Lower lobe of right lung (tissue), 2 donors: ENCODE data around the gene RAD52. TPM values are rescaled to one million over a fixed set of nuclear protein-coding genes. Genes with fewer than 3 reads are reported as not detected.
A peak's percentile ranks its signal among the peaks of the same experiment; 100 is the strongest.

ENCODE experiments used
- ATAC-seq, 2 donors: fragments of 200-7000 bp; cut with Tn5 transposase; one replicate each; pipeline ENCODE4 v1.9.1; 2020 to 2022; ENCODE audit warnings: mild to moderate bottlenecking in 2 of 2, moderate library complexity in 2 of 2
- DNase-seq: peaks from one replicate; pipeline ENCODE4 v3.0.0-alpha.2; 2020
- H3K27ac ChIP-seq: fragments of 200-600 bp; one replicate; pipeline ENCODE4 v1.8.0; 2022
- H3K27me3 ChIP-seq: fragments of 200-600 bp; one replicate; pipeline ENCODE4 v1.8.0; 2022; ENCODE audit warnings: low read depth
- H3K36me3 ChIP-seq: fragments of 200-600 bp; one replicate; pipeline ENCODE4 v1.8.0; 2022; ENCODE audit warnings: mild to moderate bottlenecking
- H3K4me1 ChIP-seq: fragments of 200-600 bp; one replicate; pipeline ENCODE4 v1.8.0; 2022
- H3K4me3 ChIP-seq: fragments of 200-600 bp; one replicate; pipeline ENCODE4 v1.8.0; 2022; ENCODE audit warnings: mild to moderate bottlenecking
- H3K9me3 ChIP-seq: fragments of 200-600 bp; one replicate; pipeline ENCODE4 v1.8.0; 2022
- CTCF ChIP-seq: fragments of 200-600 bp; IDR thresholded peaks from one replicate; pipeline ENCODE4 v1.8.0; 2022; ENCODE audit warnings: antibody characterized with exemption, mild to moderate bottlenecking
- intact Hi-C: fragments of 100-400 bp; cut with DNase I; formaldehyde crosslinking; loops from one replicate; pipeline ENCODE4 v1.11.0; 2022
- total RNA-seq: library from RNA; stranded (reverse); fragmentation: NEBNext Ultra II Directional; extraction: Animal tissue kit (Norgen Biotek cat#: 25700); gene quantifications from one replicate; pipeline ENCODE4 v1.2.1, GENCODE V29; 2021
- donor health status: DM: no; HTN: yes; CAD: no; lungs with severe emphysema.

The RAD52 gene
- total RNA-seq, 1 donor from 2014 or later = 12.2 TPM

DNA sequence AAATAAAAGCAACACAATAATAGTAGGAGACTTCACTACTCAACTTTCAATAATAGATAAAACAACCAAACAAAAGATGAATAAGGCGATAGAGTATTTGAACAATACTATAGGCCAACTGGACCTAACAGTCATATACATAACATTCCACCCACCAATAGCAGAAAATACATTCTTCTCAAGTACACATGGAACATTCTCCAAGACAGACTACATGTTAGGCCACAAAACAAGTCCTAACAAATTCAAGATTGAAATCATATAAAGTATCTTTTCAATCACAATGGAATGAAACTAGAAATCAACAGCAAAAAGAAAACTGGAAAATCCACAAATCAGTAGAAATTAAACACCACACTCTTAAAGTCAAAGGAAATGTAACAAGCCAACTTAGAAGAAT is 28.8 kb downstream of the RAD52 start:
- peaks cover 76% of the 10 kb centered on the region for H3K36me3 ChIP-seq
- no peaks in the 10 kb centered on the region for H3K27me3 ChIP-seq
- ATAC-seq (no peak), DNase-seq (no peak)
- TF ChIP-seq CTCF = no peak
- no peaks in the 10 kb centered on the region for H3K9me3 ChIP-seq
- H3K27ac ChIP-seq = no peak overlapping the region
- H3K4me3 ChIP-seq = no peak overlapping the region
- H3K4me1 ChIP-seq = no peaks in the 10 kb centered on the region
- intact Hi-C loops = no loop called here

DNA sequence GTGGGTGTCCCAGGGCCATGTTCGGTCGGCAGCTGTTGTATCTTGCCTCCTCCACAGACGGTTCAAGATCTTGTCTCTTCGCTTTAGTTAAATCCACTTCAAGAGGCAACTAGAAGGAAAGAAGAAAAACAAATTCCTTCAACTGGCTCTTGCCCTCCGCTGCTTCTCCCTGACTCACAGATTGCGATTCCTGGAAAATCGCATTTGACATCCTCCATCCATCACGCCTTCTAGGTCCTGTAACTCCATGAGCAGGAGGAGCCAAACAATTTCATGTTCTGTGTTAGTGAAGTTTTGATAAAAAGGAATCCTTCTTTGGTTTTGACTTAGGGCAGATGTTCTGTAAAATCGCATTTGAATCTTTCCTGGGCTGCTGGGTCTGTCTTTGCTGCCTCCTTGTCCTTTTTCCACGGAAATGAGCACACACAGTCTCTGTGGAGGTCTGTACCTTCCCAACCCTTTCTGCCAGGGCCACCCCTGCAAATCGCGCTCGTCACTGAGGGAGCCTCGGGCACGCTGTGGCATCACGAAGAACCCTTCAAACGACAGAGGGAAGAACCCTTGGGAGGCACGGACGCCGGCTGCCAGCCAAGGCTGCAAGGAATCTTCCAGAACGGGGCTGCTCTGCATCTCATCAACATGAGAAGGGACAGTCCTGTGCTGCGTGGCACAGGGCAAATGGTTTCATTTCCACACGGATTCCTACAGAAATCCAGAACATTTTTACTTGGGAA is 32.6 kb downstream of the RAD52 start:
- peaks cover 17% of the 10 kb centered on the region for H3K4me1 ChIP-seq
- TF ChIP-seq CTCF = no peak
- no peak overlapping the region for H3K27ac ChIP-seq
- H3K36me3 ChIP-seq = peaks cover 79% of the 10 kb centered on the region
- H3K27me3 ChIP-seq = no peaks in the 10 kb centered on the region
- H3K4me3 ChIP-seq = no peak overlapping the region
- no peaks in the 10 kb centered on the region for H3K9me3 ChIP-seq
- intact Hi-C loops = no loop called here
- ATAC-seq (no peak), DNase-seq (no peak)

DNA sequence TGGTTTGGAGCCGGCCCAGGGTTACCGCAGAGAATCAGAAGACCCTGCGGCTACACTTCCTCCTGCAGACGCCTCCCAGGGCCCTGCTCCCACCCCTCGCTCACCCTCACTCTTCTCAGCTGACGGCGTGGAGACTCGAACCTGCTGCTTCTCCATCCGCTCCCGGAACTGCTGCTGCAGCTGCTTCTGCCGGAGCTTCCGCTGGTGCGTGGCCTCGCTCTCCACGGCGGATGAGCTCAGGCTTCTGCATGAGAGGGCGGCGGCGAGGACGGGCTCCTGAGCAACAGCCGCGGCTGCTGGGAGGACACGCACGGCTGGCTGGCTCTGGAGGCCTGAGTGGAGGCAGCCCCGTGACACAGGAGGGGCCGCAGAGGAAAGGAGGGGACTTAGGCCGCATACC is 33.3 kb downstream of the RAD52 start:
- Histone ChIP-seq H3K9me3 (no peaks in the 10 kb centered on the region), H3K4me1 (peaks cover 23% of the 10 kb centered on the region), H3K27me3 (no peaks in the 10 kb centered on the region), H3K27ac (no peak overlapping the region), H3K4me3 (no peak overlapping the region), H3K36me3 (peaks cover 85% of the 10 kb centered on the region)
- intact Hi-C loops = no loop called here
- TF ChIP-seq CTCF = no peak
- DNase-seq = peak; percentile 49
- peak in 1 of 2 donors; percentile 42 for ATAC-seq

DNA sequence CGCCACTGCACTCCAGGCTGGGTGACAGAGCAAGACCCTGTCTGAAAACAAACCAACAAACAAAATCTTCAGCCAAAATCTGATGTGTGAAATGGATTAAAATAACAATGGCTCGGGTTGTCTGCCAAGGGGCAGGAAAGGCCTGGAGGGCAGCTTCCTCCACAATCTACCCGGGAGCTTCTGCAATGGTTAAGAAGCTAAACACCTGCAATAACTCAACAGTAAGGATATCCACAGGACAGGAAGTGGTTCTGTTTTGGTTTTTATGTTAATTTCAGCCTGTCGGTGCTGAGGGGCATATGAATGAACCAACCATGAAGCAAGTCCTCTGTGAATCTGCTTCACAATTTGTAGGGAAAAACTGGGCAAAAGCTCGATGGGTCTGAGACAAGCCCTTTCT is 34.4 kb downstream of the RAD52 start:
- DNase-seq = no peak

GRCh38 chr12:913919-914698 is 35.4 kb downstream of the RAD52 start:
- H3K9me3 ChIP-seq = no peaks in the 10 kb centered on the region
- peaks cover 98% of the 10 kb centered on the region for H3K36me3 ChIP-seq
- no peaks in the 10 kb centered on the region for H3K27me3 ChIP-seq
- DNase-seq (no peak), ATAC-seq (no peak)
- H3K4me3 ChIP-seq = no peak overlapping the region
- TF ChIP-seq CTCF = no peak
- H3K27ac ChIP-seq = no peak overlapping the region
- H3K4me1 ChIP-seq = peaks cover 30% of the 10 kb centered on the region
- intact Hi-C loops = no loop called here

More for the DNA sequence above, 34.4 kb downstream of the RAD52 start:
- ATAC-seq = no peak
- Histone ChIP-seq H3K27me3 (no peaks in the 10 kb centered on the region), H3K4me1 (peaks cover 30% of the 10 kb centered on the region), H3K27ac (no peak overlapping the region), H3K9me3 (no peaks in the 10 kb centered on the region), H3K4me3 (no peak overlapping the region), H3K36me3 (peaks cover 93% of the 10 kb centered on the region)
- no peak for TF ChIP-seq CTCF
- intact Hi-C loops = no loop called here
